GM19438 (cell line): ENCODE results near the gene TRIM22.

Source experiments
- ATAC-seq: cut with Tn5 transposase; IDR thresholded peaks from one replicate; pipeline ENCODE4 v1.9.1; 2021; ENCODE audit warnings: low read depth; ENCODE audit not compliant: unreplicated experiment

The TRIM22 gene

DNA sequence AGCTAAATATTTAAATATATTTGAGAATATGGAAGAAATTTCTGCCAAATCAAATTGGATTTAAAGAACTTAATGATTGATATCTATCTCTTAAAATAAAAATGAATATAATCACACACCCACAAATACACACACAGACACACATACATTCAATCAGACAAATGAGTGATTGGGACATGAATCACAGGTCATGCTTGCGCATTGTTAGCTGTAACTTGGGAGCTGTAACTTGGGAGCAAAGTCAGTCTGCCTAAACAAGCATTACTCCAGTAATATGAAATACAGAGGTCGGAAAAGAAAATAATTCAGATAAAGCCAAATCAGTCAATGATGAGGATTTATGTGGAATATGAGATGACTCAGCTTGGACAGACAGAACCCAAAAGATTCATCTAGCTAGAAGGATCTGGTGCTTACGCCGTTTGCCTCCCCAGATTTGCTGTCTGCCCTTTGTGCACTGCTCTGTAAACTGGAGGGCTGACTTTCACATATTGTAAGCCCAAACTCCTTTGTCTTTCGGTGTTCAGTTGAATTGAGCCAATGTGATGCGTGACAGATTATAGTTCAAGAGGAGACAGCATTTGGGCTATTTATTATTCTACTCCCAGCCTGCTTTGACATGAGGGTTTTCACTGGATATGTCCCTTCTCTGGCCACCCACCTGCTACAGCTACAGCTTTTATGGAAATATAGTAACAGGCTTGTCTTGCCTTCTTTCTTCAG is 48.2 kb downstream of the TRIM22 start:
- ATAC-seq = no peak

DNA sequence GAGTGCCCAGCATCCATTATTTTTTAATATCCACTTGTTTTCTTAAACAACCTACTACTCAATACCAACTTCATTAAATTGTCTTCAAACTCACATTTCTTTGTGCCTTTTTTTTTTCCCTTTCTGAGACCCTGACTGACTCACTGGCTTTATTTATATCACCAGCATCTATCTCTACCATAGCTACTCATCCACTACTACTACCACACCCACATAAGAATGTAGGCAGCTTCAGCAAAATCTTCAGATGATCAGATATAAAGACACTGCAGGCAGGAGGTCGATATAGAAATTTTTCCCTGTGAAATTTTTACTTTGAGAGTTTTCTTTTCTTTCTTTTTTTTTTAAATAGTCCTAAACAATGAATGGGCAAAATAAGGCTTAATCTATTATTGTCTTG is 48.8 kb downstream of the TRIM22 start:
- ATAC-seq = no peak

DNA sequence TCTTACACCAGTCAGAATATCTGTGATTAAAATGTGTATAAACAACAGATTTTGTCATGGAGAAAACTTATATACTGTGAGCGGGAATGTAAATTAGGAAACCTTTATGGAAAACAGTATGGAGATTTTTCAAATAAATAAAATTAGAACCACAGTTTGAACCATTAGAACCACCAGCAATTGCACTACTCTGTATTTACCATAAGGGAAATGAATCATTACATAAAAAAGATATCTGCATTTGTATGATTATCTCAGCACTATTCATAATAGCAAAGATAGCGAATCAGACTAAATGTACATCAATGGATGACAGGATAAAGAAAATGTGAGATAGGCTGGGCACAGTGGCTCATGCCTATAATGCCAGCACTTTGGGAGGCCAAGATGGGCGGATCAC is 57.0 kb downstream of the TRIM22 start:
- ATAC-seq = no peak

DNA sequence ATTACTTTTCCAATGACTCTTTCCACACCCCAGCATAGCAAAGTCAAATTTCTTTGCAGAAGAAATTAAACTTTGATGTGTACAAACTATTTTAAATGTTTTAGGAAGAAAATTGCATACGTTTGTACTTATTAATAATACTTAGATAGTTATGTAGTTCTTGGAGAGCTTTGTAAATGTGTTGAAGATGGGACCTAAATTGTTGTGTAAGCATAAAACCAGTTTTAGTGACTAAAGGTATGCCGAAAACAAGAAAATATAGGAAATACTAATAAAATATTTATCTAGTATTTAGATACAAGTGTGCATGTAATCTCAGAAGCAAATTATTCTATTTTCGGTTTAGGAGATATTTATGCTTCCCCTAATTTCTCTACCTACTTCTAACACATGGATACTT is 60.2 kb downstream of the TRIM22 start:
- ATAC-seq = no peak

DNA sequence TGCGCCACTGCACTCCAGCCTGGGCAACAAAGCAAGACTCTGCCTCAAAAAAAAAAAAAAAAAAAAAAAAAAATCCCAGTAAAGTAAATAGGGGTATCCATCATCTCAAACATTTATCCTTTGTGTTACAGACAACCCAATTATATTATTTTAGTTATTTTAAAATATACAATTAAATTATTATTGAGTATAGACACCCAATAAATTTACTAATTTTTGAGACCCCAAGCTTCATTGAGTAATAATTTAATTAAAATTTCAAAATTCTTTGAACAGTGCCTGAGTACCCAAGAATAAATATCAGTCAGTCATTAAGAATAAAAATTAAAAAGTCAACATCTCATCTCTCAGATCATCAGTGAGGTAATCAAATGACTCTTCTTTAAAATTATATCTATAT is 64.4 kb downstream of the TRIM22 start, which contains the start of gene OR52N4:
Gene OR52N4, plus strand, starts transcription at position 301 of the 400 bp plus-strand sequence. CDS start 498 bp downstream, outside the sequence.
- ATAC-seq = no peak
